Measurements from ENCODE around the gene SIGLEC12. TPM values are rescaled to one million over a fixed set of nuclear protein-coding genes. Genes with fewer than 3 reads are reported as not detected.
"Not testable (repeated sequence)": the region's sequence is repeated elsewhere in the genome, so short reads cannot be mapped to it uniquely, and the experiment has no call there.

The SIGLEC12 gene
- total RNA-seq, 1 experiment from 2014 or later, result not detected

- in situ Hi-C loops (cut with HindIII; ENCODE audit: low pct_unique_long_range_greater_than_20kb, low sequenced_read_pairs), result no loop called here
- no peak for DNase-seq (ENCODE audit: low read depth)
Measured at GRCh38 chr19:51466723-51467122, 34.9 kb downstream of the SIGLEC12 start.

- in situ Hi-C loops (cut with HindIII; ENCODE audit: low pct_unique_long_range_greater_than_20kb, low sequenced_read_pairs); DNase-seq (ENCODE audit: low read depth): not testable (repeated sequence)
Measured at GRCh38 chr19:51463976-51464581, 37.5 kb downstream of the SIGLEC12 start.

- in situ Hi-C loops (cut with HindIII; ENCODE audit: low pct_unique_long_range_greater_than_20kb, low sequenced_read_pairs), result no loop called here
- DNase-seq (ENCODE audit: low read depth), result no peak
Measured at GRCh38 chr19:51462681-51463080, 38.9 kb downstream of the SIGLEC12 start.

GRCh38 chr19:51462276-51462675 lies 39.3 kb downstream of the SIGLEC12 start:
- no peak for DNase-seq (ENCODE audit: low read depth)
- in situ Hi-C loops (cut with HindIII; ENCODE audit: low pct_unique_long_range_greater_than_20kb, low sequenced_read_pairs), result no loop called here

- DNase-seq (ENCODE audit: low read depth), result no peak
- in situ Hi-C loops (cut with HindIII; ENCODE audit: low pct_unique_long_range_greater_than_20kb, low sequenced_read_pairs), result no loop called here
Measured at GRCh38 chr19:51461723-51462161, 39.9 kb downstream of the SIGLEC12 start.

- DNase-seq (ENCODE audit: low read depth), result no peak
- in situ Hi-C loops (cut with HindIII; ENCODE audit: low pct_unique_long_range_greater_than_20kb, low sequenced_read_pairs), result no loop called here
Measured at GRCh38 chr19:51460164-51460992, 41.2 kb downstream of the SIGLEC12 start.

GRCh38 chr19:51458899-51459505 lies 42.6 kb downstream of the SIGLEC12 start:
- in situ Hi-C loops (cut with HindIII; ENCODE audit: low pct_unique_long_range_greater_than_20kb, low sequenced_read_pairs), result no loop called here
- no peak for DNase-seq (ENCODE audit: low read depth)

GRCh38 chr19:51458051-51458645 lies 43.5 kb downstream of the SIGLEC12 start, which contains the start of gene SIGLEC8:
Gene SIGLEC8, minus strand, starts transcription at chr19:51458454. Its CDS starts 67 bp downstream, at chr19:51458387.
- DNase-seq (ENCODE audit: low read depth), result no peak
- in situ Hi-C loops (cut with HindIII; ENCODE audit: low pct_unique_long_range_greater_than_20kb, low sequenced_read_pairs), result no loop called here

GRCh38 chr19:51457351-51458013 lies 44.1 kb downstream of the SIGLEC12 start:
- DNase-seq (ENCODE audit: low read depth), result no peak
- in situ Hi-C loops (cut with HindIII; ENCODE audit: low pct_unique_long_range_greater_than_20kb, low sequenced_read_pairs), result no loop called here

GRCh38 chr19:51456541-51457290 lies 44.9 kb downstream of the SIGLEC12 start:
- DNase-seq (ENCODE audit: low read depth), result no peak
- in situ Hi-C loops (cut with HindIII; ENCODE audit: low pct_unique_long_range_greater_than_20kb, low sequenced_read_pairs), result no loop called here

GRCh38 chr19:51450730-51451307 lies 50.8 kb downstream of the SIGLEC12 start:
- DNase-seq (ENCODE audit: low read depth), result no peak
- in situ Hi-C loops (cut with HindIII; ENCODE audit: low pct_unique_long_range_greater_than_20kb, low sequenced_read_pairs), result no loop called here

- DNase-seq (ENCODE audit: low read depth), result no peak
- in situ Hi-C loops (cut with HindIII; ENCODE audit: low pct_unique_long_range_greater_than_20kb, low sequenced_read_pairs), result no loop called here
Measured at GRCh38 chr19:51448411-51449016, 53.1 kb downstream of the SIGLEC12 start.

GRCh38 chr19:51448011-51448410 lies 53.6 kb downstream of the SIGLEC12 start:
- in situ Hi-C loops (cut with HindIII; ENCODE audit: low pct_unique_long_range_greater_than_20kb, low sequenced_read_pairs), result no loop called here

GRCh38 chr19:51447510-51447909 lies 54.1 kb downstream of the SIGLEC12 start:
- in situ Hi-C loops (cut with HindIII; ENCODE audit: low pct_unique_long_range_greater_than_20kb, low sequenced_read_pairs); DNase-seq (ENCODE audit: low read depth): not testable (repeated sequence)

More at GRCh38 chr19:51448011-51448410, 53.6 kb downstream of the SIGLEC12 start:
- no peak for DNase-seq (ENCODE audit: low read depth)

- DNase-seq (ENCODE audit: low read depth), result peak; percentile 70
Measured at GRCh38 chr19:51441410-51442390, 59.9 kb downstream of the SIGLEC12 start.

More at GRCh38 chr19:51441410-51442390, 59.9 kb downstream of the SIGLEC12 start:
- in situ Hi-C loops (cut with HindIII; ENCODE audit: low pct_unique_long_range_greater_than_20kb, low sequenced_read_pairs), result no loop called here
